Measurements from ENCODE around the gene ETV3L.

DNA sequence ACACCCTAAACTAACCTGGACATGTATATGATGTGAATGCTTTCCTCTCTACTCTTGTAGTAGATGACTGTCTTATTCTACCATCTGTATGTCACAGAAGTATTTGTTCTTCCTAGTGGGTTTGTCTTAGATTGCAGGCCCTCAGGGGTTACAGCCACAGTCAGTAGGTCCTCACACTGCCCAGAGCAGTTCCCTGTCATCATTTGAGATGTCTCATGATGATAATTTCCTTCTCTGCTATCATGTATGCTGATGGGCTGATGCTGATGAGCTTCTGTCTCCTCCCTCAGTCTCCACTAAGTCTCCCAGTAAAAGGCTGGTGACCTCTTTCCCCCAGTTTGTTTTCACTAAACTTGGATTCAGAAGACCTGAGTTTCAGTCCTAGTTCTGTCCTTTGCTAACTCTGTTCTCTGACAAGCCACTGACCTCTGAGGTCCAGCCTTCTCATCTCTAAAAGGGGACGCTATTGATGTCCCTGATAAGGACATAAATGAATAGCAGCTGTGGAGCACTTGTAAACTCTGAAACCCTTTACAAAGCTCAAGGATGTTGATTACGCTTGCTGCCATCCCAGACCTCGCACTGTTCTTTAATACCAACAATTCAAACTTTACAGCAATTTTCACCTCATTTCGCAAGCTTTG lies 41.7 kb upstream of the ETV3L start:
- TF ChIP-seq CTCF (IDR thresholded peaks at IDR 0.05) (no peak), POLR2AphosphoS5 (IDR thresholded peaks at IDR 0.05; ENCODE audit: insufficient read depth in 1 of 2, low read depth in 1 of 2) (no peak), POLR2A (IDR thresholded peaks at IDR 0.05) (no peak)
